NCI-H226 (cell line): ENCODE results near the gene POLR3A.

Experiments
- DNase-seq: peaks from one replicate; pipeline ENCODE4 v3.0.0-alpha.2; 2015

The POLR3A gene

DNA sequence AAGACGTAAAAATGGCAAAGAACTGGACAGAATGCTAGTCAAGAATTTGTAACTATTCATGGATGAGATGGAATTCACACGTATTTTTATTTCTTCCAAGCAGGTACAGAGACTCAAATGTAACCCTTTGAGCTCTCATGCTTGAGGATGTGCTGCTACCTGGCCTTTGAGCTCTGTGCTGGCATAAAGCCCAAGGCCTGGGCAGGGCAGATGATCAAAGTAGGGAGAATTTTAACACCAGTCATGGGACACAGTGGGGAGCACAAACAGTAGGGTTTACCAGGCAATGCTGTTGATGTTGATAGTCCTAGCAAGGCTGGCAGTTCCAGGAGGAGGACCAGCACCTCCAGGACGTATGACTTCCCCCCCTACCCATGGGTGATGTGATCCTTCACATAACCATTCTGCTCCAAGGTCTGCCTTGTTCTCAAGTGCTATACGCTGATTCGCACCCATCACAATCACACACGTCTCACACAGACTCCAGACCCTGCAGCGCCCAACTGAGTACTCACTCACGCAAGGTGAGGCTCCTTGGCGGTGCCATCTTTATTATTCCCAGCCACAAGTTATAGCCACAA is 54.1 kb downstream of the POLR3A start:
- DNase-seq, result no peak

DNA sequence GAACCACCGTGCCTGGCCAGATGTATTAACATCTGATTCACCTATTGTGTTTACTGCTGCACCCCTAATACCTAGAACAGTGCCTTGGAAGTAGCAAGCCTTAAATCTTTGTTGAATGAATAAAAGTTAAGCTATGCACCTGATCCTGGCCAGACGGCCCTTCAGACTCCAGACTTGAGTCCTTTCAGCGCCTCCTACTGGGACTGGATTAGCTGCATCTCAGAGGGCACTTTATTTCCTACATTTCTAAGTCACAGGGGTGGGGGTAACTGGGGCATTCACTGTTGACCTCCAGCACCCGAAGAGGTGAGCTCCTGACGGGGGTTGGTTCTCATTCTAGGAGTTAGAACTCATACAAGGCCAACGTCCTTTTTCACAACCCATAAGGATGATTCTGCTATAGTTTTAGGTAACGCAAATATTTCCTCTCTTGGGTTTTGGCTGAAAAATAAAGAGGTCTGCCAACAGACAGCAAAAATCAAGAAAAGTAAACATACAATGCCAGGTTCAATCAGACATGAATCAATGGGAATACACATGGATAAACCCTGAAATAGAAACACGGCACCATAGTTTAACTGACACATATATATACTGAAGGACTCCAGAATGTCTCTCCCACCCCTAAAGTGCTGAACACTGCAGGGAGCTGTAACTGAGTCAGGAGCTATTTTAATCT is 54.8 kb downstream of the POLR3A start:
- no peak for DNase-seq

DNA sequence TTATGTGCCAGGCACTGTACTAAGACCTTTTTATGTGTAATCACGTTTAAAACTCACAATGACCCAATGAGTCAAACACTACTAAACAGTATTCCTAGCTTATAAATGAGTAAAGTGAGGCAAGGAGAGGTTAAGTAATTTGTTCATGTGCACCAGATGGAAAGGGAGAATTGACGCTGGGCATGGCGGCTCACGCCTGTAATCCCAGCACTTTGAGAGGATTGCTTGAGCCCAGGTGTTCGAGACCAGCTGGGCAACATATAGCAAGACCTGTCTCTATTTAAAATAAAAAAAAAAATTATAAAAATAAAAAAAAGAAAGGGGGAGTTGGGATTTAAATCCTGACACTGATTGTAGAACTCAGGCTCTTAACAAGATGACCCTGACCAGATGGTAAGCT is 56.0 kb downstream of the POLR3A start:
- no peak for DNase-seq

DNA sequence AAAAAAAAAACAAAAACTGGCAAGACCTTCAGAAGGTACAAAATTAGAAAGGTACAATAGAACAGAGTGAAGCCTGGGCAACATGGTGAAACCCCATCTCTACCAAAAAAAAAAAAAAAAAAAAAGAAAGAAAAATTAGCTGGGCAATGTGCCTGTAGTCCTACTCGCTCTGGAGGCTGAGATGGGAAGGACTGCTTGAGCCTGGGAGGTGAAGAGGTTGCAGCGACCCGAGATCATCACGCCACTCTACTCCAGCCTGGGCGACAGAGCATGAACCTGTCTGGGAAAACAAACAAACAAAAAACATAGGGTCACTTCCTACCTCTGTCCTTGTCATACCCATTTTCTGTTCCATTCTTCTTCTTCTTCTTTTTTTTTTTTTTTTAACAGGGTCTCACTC is 57.2 kb downstream of the POLR3A start:
- DNase-seq, result no peak

DNA sequence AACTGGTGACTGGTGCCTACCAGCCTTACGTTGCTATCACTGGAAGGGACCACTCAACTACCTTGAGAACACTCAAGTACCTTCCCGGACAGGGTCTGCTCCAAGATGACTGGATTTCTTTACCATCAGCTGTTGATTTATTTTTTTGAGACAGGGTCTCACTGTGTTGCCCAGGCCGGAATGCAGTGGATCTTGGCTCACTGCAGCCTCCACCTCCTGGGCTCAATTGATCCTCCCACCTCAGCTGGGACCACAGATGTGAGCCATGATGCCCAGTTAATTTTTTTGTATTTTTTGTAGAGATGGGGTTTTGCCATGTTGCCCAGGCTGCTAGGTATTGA is 57.5 kb downstream of the POLR3A start:
- no peak for DNase-seq

DNA sequence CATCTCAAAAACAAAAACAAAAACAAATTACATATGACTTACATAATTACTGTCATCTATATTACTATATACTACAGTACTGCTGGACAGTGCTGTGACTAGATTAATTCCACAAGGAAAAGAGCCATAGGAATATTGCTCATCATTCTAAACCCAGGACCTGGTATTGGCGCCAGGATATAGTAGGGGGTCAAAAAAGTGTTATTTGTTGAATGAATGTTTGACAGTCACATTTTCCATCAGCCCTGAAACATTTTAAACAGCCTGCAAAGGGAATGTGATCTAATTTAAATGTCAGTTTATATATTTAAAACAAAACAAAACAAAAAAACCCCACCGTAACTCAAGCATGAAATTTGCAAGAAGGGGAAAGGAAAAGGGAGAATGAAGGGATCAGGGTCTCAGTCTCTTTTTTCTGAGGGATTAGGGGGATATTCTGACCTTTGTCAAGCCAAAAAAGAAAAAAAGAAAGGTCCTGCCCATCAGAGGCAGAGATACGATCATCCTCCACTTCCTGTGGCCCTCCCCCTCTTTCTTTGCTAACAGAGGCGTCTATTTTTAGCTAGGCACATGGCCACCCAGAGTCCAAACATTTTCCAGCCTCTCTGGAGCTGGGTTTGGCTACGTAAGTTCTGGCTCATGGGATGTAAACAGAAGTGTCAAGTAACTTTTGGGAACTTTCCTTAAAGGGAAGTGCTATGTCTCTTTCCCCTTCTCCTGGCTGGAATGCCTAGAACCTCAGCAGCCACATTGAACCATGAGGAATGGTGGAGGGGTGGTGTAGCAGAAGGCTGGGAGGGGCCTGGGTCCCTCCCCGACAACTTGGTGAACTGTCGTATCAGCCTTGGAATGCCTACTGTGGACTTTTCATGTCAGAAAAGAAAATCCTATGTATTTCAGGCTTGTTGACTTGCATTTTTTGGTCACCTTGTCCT is 58.2 kb downstream of the POLR3A start:
- DNase-seq, result peak; percentile 51

DNA sequence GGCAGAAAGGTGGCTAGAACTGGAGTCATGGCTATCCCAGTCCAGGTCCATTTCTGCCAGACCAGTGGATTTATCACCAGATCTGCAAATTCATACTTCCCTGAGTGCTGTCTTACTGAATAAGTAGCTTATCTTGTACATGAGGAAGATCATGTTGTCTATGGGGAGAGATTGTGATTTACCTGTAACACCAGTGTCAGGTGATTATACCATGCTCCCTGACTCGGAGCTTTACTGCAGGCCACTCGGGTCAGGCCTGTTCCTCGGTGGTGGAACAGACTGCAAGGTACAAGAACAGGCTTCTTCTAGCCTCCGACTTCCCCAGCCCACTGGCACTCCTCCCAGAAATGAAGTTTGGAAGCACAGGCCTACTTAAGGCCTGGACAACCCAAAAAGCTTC is 60.2 kb downstream of the POLR3A start:
- DNase-seq, result no peak

DNA sequence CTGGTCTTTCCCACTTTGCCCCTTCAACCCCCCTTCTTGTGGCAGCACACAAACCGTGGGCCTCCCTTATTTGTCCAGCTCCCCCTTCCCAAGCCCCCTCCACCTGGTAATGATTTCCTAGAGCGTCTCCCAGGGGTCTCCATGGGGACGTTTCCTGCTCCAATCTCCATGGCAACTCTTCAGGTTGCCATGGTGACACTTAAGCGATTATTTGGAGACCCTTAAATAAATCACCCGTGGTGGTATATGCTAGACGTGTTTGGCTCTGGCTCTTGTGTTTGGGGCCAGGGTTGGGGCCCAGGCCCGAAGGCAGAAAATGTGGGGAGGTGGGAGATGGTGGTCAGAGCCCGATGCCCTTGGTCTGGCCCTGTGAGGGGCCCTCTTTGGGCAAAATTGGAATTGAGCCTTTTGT is 61.7 kb downstream of the POLR3A start:
- no peak for DNase-seq

DNA sequence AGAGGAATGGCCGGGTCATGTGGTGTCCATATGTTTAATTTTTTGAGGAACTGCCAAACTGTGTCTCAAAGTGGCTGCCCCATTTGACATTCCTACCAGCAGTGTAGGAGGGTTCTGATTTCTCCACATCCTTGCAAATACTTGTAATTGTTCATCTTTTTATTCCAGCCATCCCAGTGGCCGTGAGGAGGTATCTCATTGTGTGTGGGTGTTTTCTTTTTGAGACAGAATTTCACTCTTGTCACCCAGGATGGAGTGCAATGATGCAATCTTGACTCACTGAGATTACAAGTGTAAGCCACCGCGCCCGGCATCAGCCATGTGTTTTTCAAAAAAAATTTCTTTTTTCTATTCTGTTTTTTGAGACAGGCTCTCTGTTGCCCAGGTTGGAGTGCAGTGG is 64.0 kb downstream of the POLR3A start:
- peak; percentile 62 for DNase-seq

DNA sequence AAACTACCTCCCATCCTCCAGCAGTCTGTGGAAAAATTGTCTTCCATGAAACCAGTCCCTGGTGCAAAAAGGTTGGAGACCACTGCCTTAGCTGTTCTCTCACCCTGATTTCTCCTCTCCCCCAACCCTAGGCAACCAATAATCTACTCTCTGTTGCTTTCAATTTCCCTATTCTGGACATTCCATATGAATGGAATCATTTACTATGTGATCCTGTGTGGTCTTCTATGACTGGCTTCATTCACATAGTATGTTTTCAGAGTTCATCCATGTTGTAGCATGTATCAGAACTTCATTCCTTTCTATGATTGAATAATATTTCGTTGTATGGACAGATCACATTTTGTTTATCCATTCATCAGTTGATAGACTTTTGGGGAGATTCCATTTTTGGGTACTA is 64.5 kb downstream of the POLR3A start:
- no peak for DNase-seq

DNA sequence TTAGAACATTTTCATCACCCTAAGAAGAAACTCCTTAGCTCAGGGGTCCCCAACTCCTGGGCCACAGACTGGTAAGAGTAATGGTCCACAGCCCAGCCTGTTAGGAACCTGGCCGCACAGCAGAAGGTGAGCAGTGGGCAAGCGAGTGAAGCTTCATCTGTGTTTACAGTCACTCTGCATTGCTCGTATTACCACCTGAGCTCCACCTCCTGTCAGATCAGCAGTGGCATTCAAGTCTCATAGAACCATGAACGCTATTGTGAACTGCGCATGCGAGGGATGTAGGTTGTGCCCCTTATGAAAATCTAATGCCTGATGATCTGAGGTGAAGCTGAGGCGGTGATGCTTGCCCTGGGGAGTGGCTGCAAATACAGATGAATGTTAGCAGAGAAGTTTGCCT is 65.4 kb downstream of the POLR3A start:
- no peak for DNase-seq

DNA sequence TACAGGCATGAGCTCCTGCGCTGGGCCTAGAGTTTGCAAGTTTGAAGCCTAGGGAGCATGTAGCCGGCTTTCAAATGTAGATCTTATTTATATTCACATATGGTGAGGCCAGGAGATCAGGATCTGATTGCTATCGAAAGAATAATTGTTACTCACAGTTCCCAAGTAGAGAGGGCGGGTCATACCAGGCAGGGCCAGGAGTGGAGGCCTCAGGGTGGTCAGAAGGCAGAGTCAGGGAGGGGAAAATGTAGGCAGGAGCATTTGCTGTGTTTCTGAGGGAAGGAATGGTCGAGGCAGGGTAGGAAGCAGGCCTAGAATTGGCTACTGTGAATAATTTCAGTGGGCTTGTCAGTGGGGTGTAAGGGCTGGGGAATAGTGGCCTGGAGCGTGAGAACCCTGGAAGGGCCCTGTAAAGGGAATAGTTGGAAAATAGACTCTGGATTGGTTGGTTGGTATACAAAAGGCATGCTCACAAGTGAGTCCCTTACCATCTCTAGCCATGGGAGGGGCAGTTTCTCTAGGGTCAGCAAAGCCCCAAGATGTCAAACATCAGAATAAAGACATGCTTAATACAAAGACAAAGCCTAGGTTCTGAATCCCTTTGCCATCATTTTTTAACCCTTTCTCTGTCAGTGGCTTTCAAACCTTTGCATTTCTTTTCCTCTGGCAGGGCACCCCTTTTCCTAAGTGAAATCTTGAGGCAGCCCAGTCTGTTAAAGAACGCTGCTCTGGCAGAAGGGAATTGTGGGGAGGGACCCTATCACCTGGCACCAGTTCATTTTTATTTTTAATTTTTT is 66.8 kb downstream of the POLR3A start:
- no peak for DNase-seq

DNA sequence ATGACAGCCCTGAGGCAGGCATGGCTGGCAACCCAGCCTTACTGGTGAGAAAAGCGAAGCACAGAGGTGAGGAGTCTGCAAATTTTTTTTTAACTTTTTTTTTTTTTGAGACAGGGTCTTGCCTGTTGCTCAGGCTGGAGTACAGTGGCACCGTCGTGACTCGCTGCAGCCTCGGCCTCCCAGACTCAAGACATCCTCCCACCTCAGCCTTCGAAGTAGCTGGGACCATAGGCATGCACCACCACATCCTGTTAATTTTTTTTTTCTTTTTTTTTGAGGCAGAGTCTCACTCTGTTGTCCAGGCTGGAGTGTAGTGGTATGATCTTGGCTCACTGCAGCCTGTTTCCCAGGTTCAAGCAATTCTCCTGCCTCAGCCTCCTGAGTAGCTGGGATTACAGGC is 67.6 kb downstream of the POLR3A start:
- no peak for DNase-seq

DNA sequence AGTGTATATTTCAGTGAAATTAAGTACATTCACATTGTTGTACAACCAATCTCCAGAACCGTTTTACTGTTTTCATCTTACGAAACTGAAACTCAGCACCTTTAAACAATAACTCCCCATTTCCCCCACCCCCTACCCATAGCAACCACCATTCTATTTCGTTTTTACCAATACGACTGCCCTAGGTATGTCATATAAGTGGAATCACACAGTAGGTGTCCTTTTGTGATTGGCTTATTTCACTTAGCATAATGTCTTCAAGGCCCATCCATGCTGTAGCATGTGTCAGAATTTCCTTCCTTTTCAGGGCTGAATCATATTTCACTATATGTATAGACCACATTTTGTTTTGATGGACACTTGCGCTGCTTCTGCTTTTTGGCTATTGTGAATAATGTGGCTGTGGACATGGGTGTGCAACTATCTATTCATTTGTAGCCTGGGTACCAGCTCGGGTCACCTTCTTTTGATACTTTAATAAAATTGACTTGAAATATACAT is 68.4 kb downstream of the POLR3A start:
- no peak for DNase-seq

DNA sequence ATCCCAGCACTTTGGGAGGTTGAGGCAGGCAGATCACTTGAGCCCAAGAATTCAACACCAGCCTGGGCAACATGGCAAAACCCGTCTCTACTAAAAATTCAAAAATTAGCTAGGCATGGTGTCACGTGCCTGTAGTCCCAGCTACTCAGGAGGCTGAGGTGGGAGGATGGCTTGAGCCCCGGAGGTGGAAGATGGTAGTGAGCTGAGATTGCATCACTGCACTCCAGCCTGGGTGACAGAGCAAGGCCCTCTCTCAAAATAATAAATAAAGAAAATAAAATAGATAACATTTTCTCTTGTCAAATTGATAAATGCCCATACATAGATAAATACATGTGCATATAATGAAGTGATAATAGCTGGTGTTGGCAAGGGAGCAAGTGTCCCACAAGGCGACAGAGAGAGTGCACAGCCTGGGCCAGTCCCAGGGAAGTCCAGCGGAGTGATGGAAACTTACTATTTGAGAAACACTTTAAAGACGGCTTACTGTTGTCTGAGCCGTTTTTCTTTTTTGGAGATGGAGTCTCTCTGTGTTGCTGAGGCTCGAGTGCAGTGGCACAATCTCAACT is 69.3 kb downstream of the POLR3A start:
- no peak for DNase-seq

DNA sequence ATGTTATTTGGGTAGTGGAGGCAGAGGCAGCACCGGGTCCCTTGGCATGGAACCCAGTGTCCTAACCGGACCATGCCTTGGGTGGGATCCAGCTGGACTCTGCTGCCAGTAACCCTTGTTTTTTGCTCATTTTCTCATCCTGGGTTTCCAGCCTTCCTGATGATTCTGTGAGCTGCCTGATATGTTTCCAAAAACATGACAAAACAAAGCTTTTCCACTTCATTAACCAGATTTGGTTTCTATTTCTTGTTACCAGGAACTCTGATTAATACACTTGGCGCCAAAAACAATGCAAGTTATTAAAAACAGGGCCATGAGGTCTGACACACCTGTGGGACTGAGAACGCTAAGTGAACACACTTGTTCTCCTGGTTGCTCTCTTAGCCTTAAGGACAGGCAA is 69.9 kb downstream of the POLR3A start:
- DNase-seq, result no peak

DNA sequence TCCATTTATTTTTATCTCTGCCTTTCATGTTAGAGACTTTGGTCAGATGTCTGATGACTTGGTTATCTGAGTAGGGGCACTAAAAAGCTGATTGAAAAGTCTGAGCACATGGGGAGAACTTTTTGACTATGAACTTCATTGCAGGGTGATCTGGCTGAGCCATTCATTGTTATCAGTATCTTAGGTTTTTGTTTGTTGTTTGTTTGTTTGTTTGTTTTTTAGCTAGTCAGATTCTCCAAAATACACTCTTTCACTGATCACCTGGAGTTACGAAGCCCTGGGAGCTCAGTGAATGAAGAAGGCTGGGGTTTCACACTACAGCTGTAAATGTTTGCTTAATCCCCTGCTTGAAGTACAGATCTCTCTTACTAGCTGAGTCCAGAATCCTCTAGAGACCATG is 74.2 kb downstream of the POLR3A start:
- no peak for DNase-seq

DNA sequence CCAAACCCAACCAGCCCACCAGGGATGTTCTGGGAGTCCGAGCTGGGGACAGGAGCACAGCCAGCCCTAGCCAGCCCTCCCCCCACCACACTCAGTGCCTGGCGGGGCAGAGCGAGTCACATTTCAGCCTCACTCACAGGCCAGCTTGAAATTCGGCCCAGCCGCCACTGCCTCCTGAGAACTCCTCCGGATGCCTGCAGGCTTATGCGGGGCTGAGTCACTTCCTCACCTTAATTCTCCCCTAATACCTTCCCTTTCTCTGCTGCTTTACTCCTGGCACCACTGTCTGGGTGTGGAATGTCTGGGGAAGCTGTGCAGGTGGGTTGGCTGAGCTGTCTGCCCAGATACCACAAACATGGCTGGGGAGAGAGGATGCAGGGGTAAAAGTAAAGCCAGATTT is 80.1 kb downstream of the POLR3A start:
- peak; percentile 98 for DNase-seq

DNA sequence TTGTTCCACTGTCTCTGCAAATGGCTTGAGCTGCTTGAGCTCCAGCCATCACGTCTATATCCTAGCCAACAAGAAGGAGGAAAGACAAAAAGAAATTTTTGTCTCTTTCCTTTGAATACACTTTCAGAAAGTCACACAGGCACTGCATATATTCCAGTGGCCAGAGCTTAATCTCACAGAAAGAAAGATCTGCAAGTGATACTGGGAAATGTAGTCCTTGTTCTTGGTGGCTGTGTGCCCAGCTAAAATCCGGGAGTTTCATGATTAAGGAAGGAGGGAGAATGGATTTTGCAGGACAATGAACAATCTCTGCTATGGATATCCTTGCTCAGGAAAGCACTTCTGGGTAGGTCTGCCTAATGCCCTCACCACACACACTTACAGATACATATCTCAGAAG is 83.2 kb downstream of the POLR3A start:
- peak; percentile 28 for DNase-seq

DNA sequence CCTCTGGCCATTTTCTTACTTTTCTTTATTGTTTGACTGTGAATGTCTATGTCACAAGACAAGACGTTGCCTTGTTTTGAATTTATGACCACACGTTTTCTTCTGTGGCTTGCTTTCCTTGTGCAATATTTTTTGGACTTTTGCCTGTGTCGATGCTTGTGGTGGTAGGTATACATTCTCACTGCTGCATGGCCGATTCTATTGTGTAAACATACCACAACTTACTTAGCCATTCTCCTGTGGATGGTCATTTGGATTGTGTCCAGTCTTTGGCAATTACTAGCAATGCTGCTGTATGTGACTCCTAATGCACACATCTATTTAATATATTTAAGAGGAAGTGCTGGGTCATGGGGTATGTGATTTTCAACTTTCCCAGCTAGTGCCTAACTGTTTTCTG is 84.8 kb downstream of the POLR3A start:
- DNase-seq, result peak; percentile 52

DNA sequence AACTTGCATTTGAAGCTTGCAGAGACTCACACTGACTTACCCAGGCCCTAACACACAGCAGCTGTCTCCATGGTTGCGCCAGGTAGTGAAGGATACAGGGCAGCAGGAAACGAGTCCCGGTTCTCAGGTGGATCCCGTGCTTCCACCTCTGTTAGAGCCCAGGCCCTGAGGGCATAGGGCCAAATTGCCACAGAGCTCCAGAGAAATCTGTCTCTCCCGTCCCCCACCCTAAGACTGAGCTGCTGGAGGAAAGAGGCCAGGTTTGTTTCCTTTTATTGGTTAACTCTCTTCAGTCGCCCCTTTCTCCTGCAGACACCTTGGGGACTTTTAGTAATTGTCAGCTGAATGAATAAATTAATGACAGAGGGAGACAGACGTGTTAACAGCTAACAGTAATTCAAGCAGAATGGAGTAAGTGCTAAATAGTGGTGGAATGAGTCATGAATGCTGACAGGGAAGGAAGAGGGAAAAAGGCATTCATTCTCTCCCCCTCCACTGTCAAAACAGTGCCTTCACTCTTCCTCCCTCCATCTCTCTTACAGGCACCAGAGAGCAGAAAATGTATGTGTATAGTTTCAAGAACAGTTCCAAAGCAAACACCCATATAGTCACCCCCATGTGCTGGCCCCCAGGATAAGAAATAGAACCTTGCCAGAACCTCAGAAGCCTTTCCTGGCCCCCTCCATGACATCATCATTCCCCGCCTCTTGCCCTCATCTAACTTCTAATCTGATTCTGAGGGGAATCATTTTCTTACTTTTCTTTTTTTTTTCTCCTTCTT is 86.0 kb downstream of the POLR3A start:
- DNase-seq, result peak; percentile 87

DNA sequence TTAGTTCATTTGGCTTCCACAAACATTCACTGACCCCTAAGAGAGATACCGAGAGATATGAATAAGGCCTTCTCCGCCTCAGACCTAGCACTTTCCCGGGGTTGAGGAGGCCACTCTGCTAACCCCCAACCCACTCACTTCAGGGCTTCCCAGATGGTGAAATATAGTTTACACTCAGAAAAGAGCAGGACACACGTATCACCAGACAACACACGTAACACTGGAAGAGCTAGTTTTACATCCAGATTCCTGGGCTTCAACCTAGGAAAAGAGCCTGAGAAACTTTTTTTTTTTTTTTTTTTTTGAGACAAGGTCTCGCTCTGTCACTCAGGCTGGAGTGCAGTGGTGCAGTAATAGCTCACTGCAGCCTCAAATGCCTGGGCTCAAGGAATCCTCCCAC is 87.5 kb downstream of the POLR3A start:
- no peak for DNase-seq
